Activated CD4-positive, alpha-beta T cell treated with anti-CD3 and anti-CD28 coated beads, Interleukin-2, Interleukin-6, amounts not matched to agents 100 ng/mL and 50 ng/mL, durations not matched to agents 16 hours and 8 hours (primary cell): ENCODE results near the gene LSM8.
"Not testable (repeated sequence)": the region's sequence is repeated elsewhere in the genome, so short reads cannot be mapped to it uniquely, and the experiment has no call there.

Experiments used
- DNase-seq: peaks from one replicate; pipeline ENCODE4 v3.0.0-alpha.2; 2020

The LSM8 gene

GRCh38 chr7:118214051-118214832 lies 30.3 kb downstream of the LSM8 start:
- peak; percentile 75 for DNase-seq

GRCh38 chr7:118214833-118215182 lies 30.8 kb downstream of the LSM8 start:
- no peak for DNase-seq

- DNase-seq: no peak
Measured at GRCh38 chr7:118217210-118217619, 33.3 kb downstream of the LSM8 start.

- DNase-seq: no peak
Measured at GRCh38 chr7:118218413-118219156, 34.6 kb downstream of the LSM8 start.

GRCh38 chr7:118219157-118219512 lies 35.2 kb downstream of the LSM8 start:
- no peak for DNase-seq

- DNase-seq: no peak
Measured at GRCh38 chr7:118220583-118220982, 36.6 kb downstream of the LSM8 start.

- no peak for DNase-seq
Measured at GRCh38 chr7:118222591-118222990, 38.6 kb downstream of the LSM8 start.

GRCh38 chr7:118224521-118224920 lies 40.6 kb downstream of the LSM8 start, which contains the start of gene ANKRD7:
Gene ANKRD7, plus strand, starts transcription at chr7:118224704. Its CDS starts 127 bp downstream, at chr7:118224831.
- no peak for DNase-seq

GRCh38 chr7:118232837-118233236 lies 48.9 kb downstream of the LSM8 start:
- DNase-seq: no peak

GRCh38 chr7:118233799-118234198 lies 49.8 kb downstream of the LSM8 start:
- DNase-seq: no peak

GRCh38 chr7:118239014-118239413 lies 55.0 kb downstream of the LSM8 start:
- no peak for DNase-seq

- not testable (repeated sequence) for DNase-seq
Measured at GRCh38 chr7:118240320-118240719, 56.4 kb downstream of the LSM8 start.
